Measurements from ENCODE around the gene STK40.

Gene STK40

GRCh38 chr1:36355811-36356210 lies 29.9 kb downstream of the STK40 start:
- ChIA-PET CTCF (interaction anchor here (1.3 kb wide), 1 partner anchor 13 kb away, joined by 3 read pairs; no protein-coding TSS in a partner anchor), POLR2A (no interaction called here)
- H3K36me3 ChIP-seq (ENCODE audit: control insufficient read depth in 4 of 4, insufficient read depth in 4 of 4, low read length in 3 of 4), result peaks cover 13 to 73% (median 56%) of the 10 kb centered on the region in 4 experiments

GRCh38 chr1:36354486-36354885 lies 31.2 kb downstream of the STK40 start:
- POLR2A ChIA-PET, result interaction anchor here (0.9 kb wide), 1 partner anchor 30 kb away, joined by 3 read pairs; no protein-coding TSS in a partner anchor
- peaks cover 13 to 68% (median 47%) of the 10 kb centered on the region in 4 experiments for H3K36me3 ChIP-seq (ENCODE audit: control insufficient read depth in 4 of 4, insufficient read depth in 4 of 4, low read length in 3 of 4)

More at GRCh38 chr1:36355811-36356210, 29.9 kb downstream of the STK40 start:
- DNase-seq, result no peak
- no peak overlapping the region for H3K27ac ChIP-seq (ENCODE audit: insufficient read depth in 1 of 2, low read depth in 1 of 2, low read length in 2 of 2, poor library complexity in 1 of 2, severe bottlenecking in 2 of 2)
- no peaks in the 10 kb centered on the region for H3K27me3 ChIP-seq (replicated peaks in 2 of 5; ENCODE audit: control insufficient read depth in 4 of 5, insufficient read depth in 5 of 5, low read length in 4 of 5)
- no peaks in the 10 kb centered on the region for H3K9me3 ChIP-seq (ENCODE audit: control extremely low read depth in 1 of 5, control insufficient read depth in 4 of 5, insufficient read depth in 2 of 5, low read depth in 1 of 5, low read length in 4 of 5)
- 81% methylated on average over 4 of the region's 4 CpGs for WGBS (ENCODE audit: insufficient coverage)
- H3K4me1 ChIP-seq (ENCODE audit: control extremely low read depth in 1 of 4, control insufficient read depth in 4 of 4, insufficient read depth in 4 of 4, low read length in 3 of 4), result peaks cover 3 to 28% (median 24%) of the 10 kb centered on the region in 4 experiments
- no peak overlapping the region for H3K4me3 ChIP-seq (ENCODE audit: control insufficient read depth in 1 of 7, extremely low read depth in 1 of 7, insufficient read depth in 4 of 7, low read depth in 2 of 7, low read length in 6 of 7)

GRCh38 chr1:36352910-36353878 lies 32.5 kb downstream of the STK40 start:
- ChIA-PET POLR2A (no interaction called here), CTCF (interaction anchor here (0.8 to 5.4 kb wide), 6 partner anchors 8 to 73 kb away, joined by 3 to 37 read pairs (median 4); no protein-coding TSS in a partner anchor)
- Histone ChIP-seq H3K27ac (ENCODE audit: insufficient read depth in 1 of 2, low read depth in 1 of 2, low read length in 2 of 2, poor library complexity in 1 of 2, severe bottlenecking in 2 of 2) (no peak overlapping the region), H3K4me3 (ENCODE audit: control insufficient read depth in 1 of 7, extremely low read depth in 1 of 7, insufficient read depth in 4 of 7, low read depth in 2 of 7, low read length in 6 of 7) (no peak overlapping the region), H3K4me1 (ENCODE audit: control extremely low read depth in 1 of 4, control insufficient read depth in 4 of 4, insufficient read depth in 4 of 4, low read length in 3 of 4) (peaks cover 0 to 46% (median 41%) of the 10 kb centered on the region in 4 experiments), H3K9me3 (ENCODE audit: control extremely low read depth in 1 of 5, control insufficient read depth in 4 of 5, insufficient read depth in 2 of 5, low read depth in 1 of 5, low read length in 4 of 5) (no peaks in the 10 kb centered on the region), H3K36me3 (ENCODE audit: control insufficient read depth in 4 of 4, insufficient read depth in 4 of 4, low read length in 3 of 4) (peaks cover 15 to 67% (median 46%) of the 10 kb centered on the region in 4 experiments), H3K27me3 (replicated peaks in 2 of 5; ENCODE audit: control insufficient read depth in 4 of 5, insufficient read depth in 5 of 5, low read length in 4 of 5) (no peaks in the 10 kb centered on the region)
- WGBS (ENCODE audit: insufficient coverage), result 93% methylated on average over 13 of the region's 15 CpGs
- no peak for DNase-seq

More at GRCh38 chr1:36354486-36354885, 31.2 kb downstream of the STK40 start:
- 98% methylated on average over 7 of the region's 11 CpGs for WGBS (ENCODE audit: insufficient coverage)
- CTCF ChIA-PET, result interaction anchor here (1.3 to 5.4 kb wide), 2 partner anchors 12 to 72 kb away, joined by 3 to 37 read pairs; no protein-coding TSS in a partner anchor
- no peaks in the 10 kb centered on the region for H3K9me3 ChIP-seq (ENCODE audit: control extremely low read depth in 1 of 5, control insufficient read depth in 4 of 5, insufficient read depth in 2 of 5, low read depth in 1 of 5, low read length in 4 of 5)
- H3K27me3 ChIP-seq (replicated peaks in 2 of 5; ENCODE audit: control insufficient read depth in 4 of 5, insufficient read depth in 5 of 5, low read length in 4 of 5), result no peaks in the 10 kb centered on the region
- peaks cover 1 to 42% (median 37%) of the 10 kb centered on the region in 4 experiments for H3K4me1 ChIP-seq (ENCODE audit: control extremely low read depth in 1 of 4, control insufficient read depth in 4 of 4, insufficient read depth in 4 of 4, low read length in 3 of 4)
- DNase-seq, result no peak
- no peak overlapping the region for H3K27ac ChIP-seq (ENCODE audit: insufficient read depth in 1 of 2, low read depth in 1 of 2, low read length in 2 of 2, poor library complexity in 1 of 2, severe bottlenecking in 2 of 2)
- no peak overlapping the region for H3K4me3 ChIP-seq (ENCODE audit: control insufficient read depth in 1 of 7, extremely low read depth in 1 of 7, insufficient read depth in 4 of 7, low read depth in 2 of 7, low read length in 6 of 7)

GRCh38 chr1:36352125-36352909 lies 33.4 kb downstream of the STK40 start:
- ChIA-PET CTCF (interaction anchor here (1.0 to 5.4 kb wide), 5 partner anchors 10 to 72 kb away, joined by 3 to 37 read pairs (median 4); no protein-coding TSS in a partner anchor), POLR2A (no interaction called here)
- no peak overlapping the region for H3K27ac ChIP-seq (ENCODE audit: insufficient read depth in 1 of 2, low read depth in 1 of 2, low read length in 2 of 2, poor library complexity in 1 of 2, severe bottlenecking in 2 of 2)
- H3K9me3 ChIP-seq (ENCODE audit: control extremely low read depth in 1 of 5, control insufficient read depth in 4 of 5, insufficient read depth in 2 of 5, low read depth in 1 of 5, low read length in 4 of 5), result no peaks in the 10 kb centered on the region
- WGBS (ENCODE audit: insufficient coverage), result 98% methylated on average over 12 of the region's 13 CpGs
- H3K36me3 ChIP-seq (ENCODE audit: control insufficient read depth in 4 of 4, insufficient read depth in 4 of 4, low read length in 3 of 4), result peaks cover 18 to 68% (median 45%) of the 10 kb centered on the region in 4 experiments
- no peak for DNase-seq
- no peaks in the 10 kb centered on the region for H3K27me3 ChIP-seq (replicated peaks in 2 of 5; ENCODE audit: control insufficient read depth in 4 of 5, insufficient read depth in 5 of 5, low read length in 4 of 5)
- H3K4me1 ChIP-seq (ENCODE audit: control extremely low read depth in 1 of 4, control insufficient read depth in 4 of 4, insufficient read depth in 4 of 4, low read length in 3 of 4), result peaks cover 0 to 46% (median 41%) of the 10 kb centered on the region in 4 experiments
- no peak overlapping the region for H3K4me3 ChIP-seq (ENCODE audit: control insufficient read depth in 1 of 7, extremely low read depth in 1 of 7, insufficient read depth in 4 of 7, low read depth in 2 of 7, low read length in 6 of 7)

GRCh38 chr1:36351227-36351977 lies 34.3 kb downstream of the STK40 start:
- Histone ChIP-seq H3K9me3 (ENCODE audit: control extremely low read depth in 1 of 5, control insufficient read depth in 4 of 5, insufficient read depth in 2 of 5, low read depth in 1 of 5, low read length in 4 of 5) (no peaks in the 10 kb centered on the region), H3K4me3 (ENCODE audit: control insufficient read depth in 1 of 7, extremely low read depth in 1 of 7, insufficient read depth in 4 of 7, low read depth in 2 of 7, low read length in 6 of 7) (peak overlapping the region in 3 of 7 experiments; percentile 9 to 62 (median 23)), H3K4me1 (ENCODE audit: control extremely low read depth in 1 of 4, control insufficient read depth in 4 of 4, insufficient read depth in 4 of 4, low read length in 3 of 4) (peaks cover 0 to 46% (median 41%) of the 10 kb centered on the region in 4 experiments), H3K27ac (ENCODE audit: insufficient read depth in 1 of 2, low read depth in 1 of 2, low read length in 2 of 2, poor library complexity in 1 of 2, severe bottlenecking in 2 of 2) (peak overlapping the region in 1 of 2 experiments; percentile 50), H3K27me3 (replicated peaks in 2 of 5; ENCODE audit: control insufficient read depth in 4 of 5, insufficient read depth in 5 of 5, low read length in 4 of 5) (no peaks in the 10 kb centered on the region), H3K36me3 (ENCODE audit: control insufficient read depth in 4 of 4, insufficient read depth in 4 of 4, low read length in 3 of 4) (peaks cover 15 to 71% (median 49%) of the 10 kb centered on the region in 4 experiments)
- POLR2A ChIA-PET, result interaction anchor here (0.8 kb wide), 1 partner anchor 12 kb away, joined by 3 read pairs; no protein-coding TSS in a partner anchor
- peak in 2 of 3 donors; percentile 61 to 67 for DNase-seq
- 64% methylated on average over 12 of the region's 14 CpGs for WGBS (ENCODE audit: insufficient coverage)
- CTCF ChIA-PET, result interaction anchor here (0.9 to 5.4 kb wide), 10 partner anchors 9 to 73 kb away, joined by 3 to 37 read pairs (median 4); no protein-coding TSS in a partner anchor

GRCh38 chr1:36350659-36351226 lies 35.0 kb downstream of the STK40 start:
- Histone ChIP-seq H3K27ac (ENCODE audit: insufficient read depth in 1 of 2, low read depth in 1 of 2, low read length in 2 of 2, poor library complexity in 1 of 2, severe bottlenecking in 2 of 2) (peak overlapping the region in 1 of 2 experiments; percentile 50), H3K36me3 (ENCODE audit: control insufficient read depth in 4 of 4, insufficient read depth in 4 of 4, low read length in 3 of 4) (peaks cover 17 to 70% (median 49%) of the 10 kb centered on the region in 4 experiments), H3K4me1 (ENCODE audit: control extremely low read depth in 1 of 4, control insufficient read depth in 4 of 4, insufficient read depth in 4 of 4, low read length in 3 of 4) (peaks cover 0 to 46% (median 41%) of the 10 kb centered on the region in 4 experiments), H3K27me3 (replicated peaks in 2 of 5; ENCODE audit: control insufficient read depth in 4 of 5, insufficient read depth in 5 of 5, low read length in 4 of 5) (no peaks in the 10 kb centered on the region), H3K4me3 (ENCODE audit: control insufficient read depth in 1 of 7, extremely low read depth in 1 of 7, insufficient read depth in 4 of 7, low read depth in 2 of 7, low read length in 6 of 7) (peak overlapping the region in 4 of 7 experiments; percentile 9 to 62 (median 22)), H3K9me3 (ENCODE audit: control extremely low read depth in 1 of 5, control insufficient read depth in 4 of 5, insufficient read depth in 2 of 5, low read depth in 1 of 5, low read length in 4 of 5) (no peaks in the 10 kb centered on the region)
- CTCF ChIA-PET, result interaction anchor here (0.9 to 5.4 kb wide), 8 partner anchors 8 to 69 kb away, joined by 3 to 37 read pairs (median 6); partner anchors contain the start of gene LSM10
- POLR2A ChIA-PET, result interaction anchor here (0.7 to 1.3 kb wide), 5 partner anchors 13 to 36 kb away, joined by 3 read pairs; no protein-coding TSS in a partner anchor
- WGBS (ENCODE audit: insufficient coverage), result 2% methylated on average over 11 of the region's 13 CpGs
- peak; percentile 53 to 88 (median 83) for DNase-seq
